AG09319 (cell line): ENCODE results near the gene SPINK1.
"Not testable (repeated sequence)": the region's sequence is repeated elsewhere in the genome, so short reads cannot be mapped to it uniquely, and the experiment has no call there.

Experiments used
- DNase-seq: peaks from one replicate; pipeline ENCODE4 v3.0.0-alpha.2; 2010; ENCODE audit warnings: low read depth; ENCODE audit errors: extremely low read depth
- TF ChIP-seq, protein P1 (sequence below): IDR thresholded peaks from 2 replicates; pipeline ENCODE4 v1.5.1; 2011; ENCODE audit warnings: low read depth, mild to moderate bottlenecking, inconsistent platforms, low read length, moderate library complexity

SPINK1 gene

DNA sequence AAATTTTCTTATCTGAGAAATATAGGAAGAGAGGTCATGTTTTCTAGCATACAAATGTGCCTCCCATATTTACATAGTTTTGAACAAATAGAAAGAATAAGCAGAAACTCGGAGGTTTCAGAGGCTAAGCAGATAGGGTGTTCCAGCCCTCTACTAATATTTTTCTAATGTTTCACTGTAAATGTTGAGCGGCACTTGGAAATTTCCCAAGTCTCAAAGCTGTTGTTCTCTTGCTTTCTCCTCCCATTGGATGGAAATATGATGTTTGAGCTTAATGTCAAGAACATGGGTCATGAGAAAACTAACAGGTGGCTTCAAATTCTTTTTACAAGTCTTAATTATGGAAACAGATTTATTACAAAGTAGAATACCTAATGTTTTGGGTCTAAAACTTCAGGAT is 5.1 kb downstream of the SPINK1 start:
- no peak for DNase-seq
- TF ChIP-seq, protein P1, sequence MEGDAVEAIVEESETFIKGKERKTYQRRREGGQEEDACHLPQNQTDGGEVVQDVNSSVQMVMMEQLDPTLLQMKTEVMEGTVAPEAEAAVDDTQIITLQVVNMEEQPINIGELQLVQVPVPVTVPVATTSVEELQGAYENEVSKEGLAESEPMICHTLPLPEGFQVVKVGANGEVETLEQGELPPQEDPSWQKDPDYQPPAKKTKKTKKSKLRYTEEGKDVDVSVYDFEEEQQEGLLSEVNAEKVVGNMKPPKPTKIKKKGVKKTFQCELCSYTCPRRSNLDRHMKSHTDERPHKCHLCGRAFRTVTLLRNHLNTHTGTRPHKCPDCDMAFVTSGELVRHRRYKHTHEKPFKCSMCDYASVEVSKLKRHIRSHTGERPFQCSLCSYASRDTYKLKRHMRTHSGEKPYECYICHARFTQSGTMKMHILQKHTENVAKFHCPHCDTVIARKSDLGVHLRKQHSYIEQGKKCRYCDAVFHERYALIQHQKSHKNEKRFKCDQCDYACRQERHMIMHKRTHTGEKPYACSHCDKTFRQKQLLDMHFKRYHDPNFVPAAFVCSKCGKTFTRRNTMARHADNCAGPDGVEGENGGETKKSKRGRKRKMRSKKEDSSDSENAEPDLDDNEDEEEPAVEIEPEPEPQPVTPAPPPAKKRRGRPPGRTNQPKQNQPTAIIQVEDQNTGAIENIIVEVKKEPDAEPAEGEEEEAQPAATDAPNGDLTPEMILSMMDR, result no peak

DNA sequence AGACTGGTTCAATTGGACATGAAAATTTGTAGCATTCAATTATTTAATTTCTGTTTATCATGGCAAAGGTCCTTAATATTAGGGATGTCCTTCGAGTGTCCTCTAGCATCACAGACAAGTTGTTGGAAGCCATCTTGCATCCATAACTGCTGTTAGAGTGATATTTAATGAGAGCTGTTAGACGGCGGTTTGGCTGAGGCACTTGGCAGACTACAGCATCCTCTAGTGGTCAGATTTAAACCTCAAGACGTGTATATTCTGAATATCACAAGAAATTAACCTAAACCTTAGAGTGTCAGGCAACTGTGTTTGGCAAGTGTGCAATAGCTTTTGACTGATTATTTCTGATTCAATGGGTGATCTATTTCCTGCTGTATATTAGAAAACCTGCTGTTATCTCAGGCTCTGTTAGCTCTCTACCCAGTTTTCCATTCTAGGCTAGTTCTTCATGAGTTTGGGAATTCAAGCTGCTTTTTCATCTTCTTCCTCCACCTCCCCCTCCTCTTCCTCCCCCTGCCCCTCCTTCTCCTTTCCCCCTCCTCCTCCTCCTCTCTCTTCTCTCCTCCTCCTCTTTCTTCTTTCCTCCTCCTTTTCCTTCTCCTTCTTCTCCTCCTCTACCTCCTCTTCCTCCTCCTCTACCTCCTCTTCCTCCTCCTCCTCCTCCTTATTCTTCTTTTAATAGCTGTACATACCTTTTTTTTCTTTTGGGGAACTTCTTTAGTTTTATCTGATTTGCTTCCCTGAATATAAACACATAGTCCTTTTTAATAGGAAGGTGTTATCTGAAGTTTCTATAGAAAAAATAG is 8.6 kb downstream of the SPINK1 start:
- TF ChIP-seq, protein P1, result peak; percentile 76
- peak; percentile 10 for DNase-seq

DNA sequence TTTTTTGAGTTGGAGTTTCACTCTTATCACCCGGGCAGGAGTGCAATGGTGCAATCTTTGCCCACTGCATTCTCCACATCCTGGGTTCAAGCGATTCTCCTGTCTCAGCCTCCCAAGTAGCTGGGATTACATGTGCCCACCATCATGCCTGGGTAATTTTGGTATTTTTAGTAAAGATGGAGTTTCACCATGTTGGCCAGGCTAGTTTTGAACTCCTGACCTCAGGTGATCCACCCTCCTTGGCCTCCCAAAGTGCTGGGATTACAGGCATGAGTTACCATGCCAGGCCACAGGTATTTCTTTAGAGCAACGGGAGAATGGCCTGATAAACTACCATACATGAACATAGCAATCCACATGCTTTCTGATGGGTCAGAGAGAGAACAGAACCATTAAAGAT is 9.2 kb downstream of the SPINK1 start:
- DNase-seq, result not testable (repeated sequence)

DNA sequence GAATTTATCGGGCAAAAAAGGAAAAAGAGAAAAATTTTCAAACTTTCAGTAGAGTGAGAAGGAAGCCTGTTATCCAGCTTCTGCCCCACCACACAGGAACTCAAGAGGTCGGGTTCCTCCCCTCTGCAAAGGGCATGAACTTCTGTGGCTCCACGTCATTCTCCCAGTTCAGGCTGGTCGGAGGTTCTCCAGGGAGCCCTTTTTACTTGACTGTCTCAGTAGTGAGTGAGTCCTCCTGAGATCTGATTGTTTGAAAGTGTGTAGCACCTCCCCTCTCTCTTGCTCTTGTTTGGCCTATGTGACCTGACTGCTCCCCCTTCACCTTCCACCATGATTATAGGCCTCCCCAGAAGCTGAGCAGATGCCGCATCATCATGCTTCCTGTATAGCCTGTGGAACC is 9.7 kb downstream of the SPINK1 start:
- no peak for DNase-seq
- TF ChIP-seq, protein P1, result no peak

DNA sequence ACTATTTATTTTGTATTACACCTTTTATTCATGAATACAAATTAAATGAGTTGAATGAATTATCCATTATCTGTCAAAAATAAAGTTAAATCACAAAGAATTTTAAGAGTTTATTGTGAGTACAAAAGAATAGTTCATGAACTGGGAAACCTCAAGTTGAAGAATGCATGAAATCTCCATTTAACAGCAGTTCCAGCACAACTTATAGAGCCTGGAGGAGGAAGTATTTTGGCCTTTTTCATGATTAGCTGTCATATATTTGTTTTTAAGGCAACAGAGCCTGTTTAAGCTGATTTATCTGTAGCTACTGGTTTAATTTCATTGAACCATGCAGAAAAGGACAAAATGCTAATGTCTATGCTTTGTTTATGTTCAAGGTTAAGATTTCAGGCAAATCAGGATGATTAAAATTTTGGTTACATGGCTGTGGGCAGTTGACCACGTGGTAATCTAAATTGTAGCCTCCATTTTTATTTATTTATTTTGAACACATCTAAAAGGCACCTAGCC is 12.2 kb downstream of the SPINK1 start:
- TF ChIP-seq, protein P1, result no peak
- DNase-seq, result no peak

DNA sequence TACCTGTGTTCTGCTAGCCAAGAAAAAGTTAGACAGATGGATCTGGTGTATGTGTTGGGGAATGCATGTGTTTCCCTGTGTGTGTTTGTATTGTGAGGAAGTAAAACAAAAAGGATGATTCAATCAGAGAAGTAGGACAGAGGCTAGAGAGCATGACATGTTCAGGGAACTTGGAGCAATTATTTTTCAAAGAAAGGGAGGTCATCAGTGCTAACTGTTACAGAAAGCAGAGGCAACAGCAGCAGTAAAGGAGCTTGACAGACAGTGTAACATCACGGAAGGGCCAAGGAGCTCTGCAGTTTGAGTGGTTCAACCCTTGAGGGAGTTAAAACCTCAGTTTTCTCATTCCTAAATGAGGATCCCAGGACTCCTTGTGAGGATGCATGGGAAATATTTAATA is 13.2 kb downstream of the SPINK1 start:
- no peak for DNase-seq
- TF ChIP-seq, protein P1, result no peak

DNA sequence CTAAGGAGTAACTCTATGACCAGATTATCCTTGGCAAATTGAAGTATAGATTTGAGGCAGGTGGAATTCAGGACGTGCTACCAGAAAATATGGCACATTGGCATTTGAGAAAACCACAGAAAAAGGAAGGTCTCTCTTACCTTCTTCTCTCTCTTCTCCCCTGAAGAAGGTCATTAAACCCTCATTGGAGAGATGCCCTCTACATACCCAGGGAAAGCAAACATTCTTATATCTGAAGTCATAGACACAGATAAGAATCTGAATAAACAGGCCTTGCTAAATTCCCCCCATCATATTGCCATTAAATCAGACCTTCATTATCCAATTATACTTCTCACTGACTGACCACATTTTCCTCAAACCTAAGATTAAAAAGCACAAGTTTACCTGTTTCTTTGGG is 17.8 kb downstream of the SPINK1 start:
- TF ChIP-seq, protein P1, result no peak
- DNase-seq, result no peak
